Adrenal gland (tissue), 12 donors: ENCODE data around the gene PES1. TPM values are rescaled to one million over a fixed set of nuclear protein-coding genes. Genes with fewer than 3 reads are reported as not detected.

Experiments used
- DNase-seq, 7 donors: peaks; one replicate each; pipeline ENCODE4 v3.0.0-alpha.2; 2019 to 2020
- H3K27ac ChIP-seq, 5 donors: fragments of 200-600 bp; sonication (generic) in 4 of 5; 1 replicate in 3 of 5; 2 replicates in 2 of 5; pipeline versions ENCODE4 v1.5.1 to v1.8.0; 2016 to 2020; ENCODE audit warnings: mild to moderate bottlenecking in 1 of 5
- H3K27me3 ChIP-seq: fragments of 200-600 bp; 2 replicates; pipeline ENCODE4 v1.8.0; 2021
- H3K36me3 ChIP-seq, 2 donors: fragments of 200-600 bp; replicated peaks in 1 of 2; 1 replicate in 1 of 2; 2 replicates in 1 of 2; pipeline versions ENCODE4 v1.5.1 to v1.8.0; 2018 to 2022
- H3K4me1 ChIP-seq, 2 donors: fragments of 200-600 bp; replicated peaks in 1 of 2; 1 replicate in 1 of 2; 2 replicates in 1 of 2; pipeline versions ENCODE4 v1.5.1 to v1.8.0; 2018 to 2021
- H3K4me3 ChIP-seq, 4 donors: fragments of 200-600 bp; sonication (generic) in 3 of 4; one replicate each; pipeline ENCODE4 v1.5.1; 2016 to 2018
- H3K9me3 ChIP-seq, 3 donors: fragments of 200-600 bp; sonication (generic) in 1 of 3; replicated peaks in 1 of 3; 1 replicate in 2 of 3; 2 replicates in 1 of 3; pipeline versions ENCODE4 v1.5.1 to v1.8.0; 2016 to 2021
- POLR2A ChIP-seq, 2 donors: fragments of 450-650 bp; IDR thresholded peaks; one replicate each; pipeline ENCODE4 v1.6.1; 2017; ENCODE audit warnings: antibody characterized with exemption in 2 of 2, mild to moderate bottlenecking in 2 of 2, moderate library complexity in 1 of 2
- WGBS, 4 donors: extraction: QIAGEN DNeasy Blood & Tissue Kit in 2 of 4; methylation state at CpG; one replicate each; pipeline versions ENCODE4 v1.1.5 to v1.1.7; 2013 to 2017; 5-methylcytosine and 5-hydroxymethylcytosine counted together
- intact Hi-C, 2 donors: fragments of 100-400 bp; cut with DNase I; formaldehyde crosslinking; loops; one replicate each; pipeline versions ENCODE4 v1.14.1 to v1.15.0; 2022 to 2023
- polyA plus RNA-seq, 3 donors: library from polyadenylated mRNA; stranded (reverse); fragments of 200-250 nt in 2 of 3; fragments of 350-450 nt in 1 of 3; fragmentation: Illumina TruSeq in 1 of 3; extraction: RNeasy Lipid Tissue Mini Kit (QIAGEN cat#74804) in 1 of 3; gene quantifications; one replicate each; pipeline ENCODE4 v1.2.3, GENCODE V29; 2013 to 2014
- total RNA-seq, 9 donors: library from RNA; depleted of rRNA in 4 of 9; stranded (reverse); fragments of >200 nt in 4 of 9; fragments of 120-200 nt in 1 of 9; fragmentation: NEBNext Ultra II Directional in 1 of 9; extraction: Animal tissue kit (Norgen Biotek cat#: 25700) in 1 of 9; gene quantifications; one replicate each; pipeline versions ENCODE4 v1.1.0 to v1.2.4, GENCODE V29; 2013 to 2023
- TF ChIP-seq, protein P1 (sequence below), 6 experiments: fragments of 450-650 bp in 4 of 6; fragments of 200-600 bp in 2 of 6; sonication (generic) in 1 of 6; IDR thresholded peaks; 1 replicate in 5 of 6; 2 replicates in 1 of 6; pipeline versions ENCODE4 v1.5.1 to v1.8.0; 2016 to 2021; ENCODE audit warnings: antibody characterized with exemption in 6 of 6, mild to moderate bottlenecking in 2 of 6, moderate library complexity in 1 of 6
- donor health status: healthy with polysubstance abuse.
- donor health status: Bipolar disorder and iron deficiency.
- donor health status: DM: yes; HTN: yes; CAD: no.
- donor health status: DM: no; HTN: no; CAD: no.
- donor health status: DM: no; HTN: no; CAD: no.
- donor health status: DM: yes; HTN: yes; CAD: no.

The PES1 gene
- total and polyA plus RNA-seq, 12 donors, result 46.0 to 117 (median 66.0) TPM

DNA sequence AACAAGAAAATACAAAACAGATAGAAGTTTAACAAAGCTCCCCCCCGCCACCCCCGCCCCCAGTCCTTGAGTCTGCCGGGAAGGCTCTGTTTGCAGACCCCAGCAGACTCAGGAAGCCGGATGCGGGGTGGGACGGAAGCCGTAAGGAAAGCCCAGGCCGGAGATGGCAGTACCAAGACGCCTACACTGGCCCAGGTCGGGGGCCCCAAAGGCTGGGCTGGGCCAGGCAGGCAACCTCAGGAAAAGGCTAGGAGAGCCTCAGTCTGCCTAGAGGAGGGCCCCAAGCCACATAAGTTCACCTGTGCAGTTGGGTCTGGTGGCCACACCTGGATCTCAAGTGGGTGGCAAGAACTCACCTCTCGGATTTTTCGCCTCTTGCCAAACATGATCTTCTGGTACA is 13.2 kb downstream of the PES1 start:
- no peak overlapping the region for H3K4me3 ChIP-seq

GRCh38 chr22:30575859-30576258 is 15.9 kb downstream of the PES1 start:
- Histone ChIP-seq H3K4me3 (no peak overlapping the region), H3K27me3 (no peaks in the 10 kb centered on the region), H3K4me1 (peaks cover 0 to 4% of the 10 kb centered on the region in 2 donors), H3K9me3 (no peaks in the 10 kb centered on the region), H3K27ac (peak overlapping the region in 1 of 5 donors; percentile 40), H3K36me3 (peaks cover 0 to 51% of the 10 kb centered on the region in 2 donors)
- 67 to 88% (median 82%) methylated on average over 4 to 15 of the region's 15 CpGs for WGBS, 4 donors
- intact Hi-C loops, result no loop called here
- DNase-seq, result no peak
- TF ChIP-seq, protein P1, sequence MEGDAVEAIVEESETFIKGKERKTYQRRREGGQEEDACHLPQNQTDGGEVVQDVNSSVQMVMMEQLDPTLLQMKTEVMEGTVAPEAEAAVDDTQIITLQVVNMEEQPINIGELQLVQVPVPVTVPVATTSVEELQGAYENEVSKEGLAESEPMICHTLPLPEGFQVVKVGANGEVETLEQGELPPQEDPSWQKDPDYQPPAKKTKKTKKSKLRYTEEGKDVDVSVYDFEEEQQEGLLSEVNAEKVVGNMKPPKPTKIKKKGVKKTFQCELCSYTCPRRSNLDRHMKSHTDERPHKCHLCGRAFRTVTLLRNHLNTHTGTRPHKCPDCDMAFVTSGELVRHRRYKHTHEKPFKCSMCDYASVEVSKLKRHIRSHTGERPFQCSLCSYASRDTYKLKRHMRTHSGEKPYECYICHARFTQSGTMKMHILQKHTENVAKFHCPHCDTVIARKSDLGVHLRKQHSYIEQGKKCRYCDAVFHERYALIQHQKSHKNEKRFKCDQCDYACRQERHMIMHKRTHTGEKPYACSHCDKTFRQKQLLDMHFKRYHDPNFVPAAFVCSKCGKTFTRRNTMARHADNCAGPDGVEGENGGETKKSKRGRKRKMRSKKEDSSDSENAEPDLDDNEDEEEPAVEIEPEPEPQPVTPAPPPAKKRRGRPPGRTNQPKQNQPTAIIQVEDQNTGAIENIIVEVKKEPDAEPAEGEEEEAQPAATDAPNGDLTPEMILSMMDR (IDR thresholded peaks at IDR 0.05), result no peak
- no peak for TF ChIP-seq POLR2A (IDR thresholded peaks at IDR 0.05)

More for the DNA sequence above, 13.2 kb downstream of the PES1 start:
- no peak for DNase-seq
- Histone ChIP-seq H3K9me3 (no peaks in the 10 kb centered on the region), H3K27me3 (no peaks in the 10 kb centered on the region), H3K36me3 (peaks cover 0 to 77% of the 10 kb centered on the region in 2 donors), H3K4me1 (peaks cover 0 to 4% of the 10 kb centered on the region in 2 donors), H3K27ac (no peak overlapping the region)
- TF ChIP-seq POLR2A (IDR thresholded peaks at IDR 0.05), result no peak
- TF ChIP-seq, protein P1 (IDR thresholded peaks at IDR 0.05), result no peak
- intact Hi-C loops, result no loop called here
- 84 to 95% (median 91%) methylated on average over 11 to 12 of the region's 12 CpGs for WGBS, 4 donors

- TF ChIP-seq, protein P1 (IDR thresholded peaks at IDR 0.05), result no peak
- no peak for TF ChIP-seq POLR2A (IDR thresholded peaks at IDR 0.05)
- no peaks in the 10 kb centered on the region for H3K27me3 ChIP-seq
- intact Hi-C loops, result no loop called here
- H3K27ac ChIP-seq, result peak overlapping the region in 1 of 5 donors; percentile 40
- H3K9me3 ChIP-seq, result no peaks in the 10 kb centered on the region
- 44 to 83% (median 75%) methylated on average over 4 to 12 of the region's 12 CpGs for WGBS, 4 donors
- H3K36me3 ChIP-seq, result peaks cover 0 to 44% of the 10 kb centered on the region in 2 donors
- H3K4me1 ChIP-seq, result peaks cover 0 to 4% of the 10 kb centered on the region in 2 donors
- peak in 2 of 7 donors; percentile 4 to 57 for DNase-seq
- no peak overlapping the region for H3K4me3 ChIP-seq
Observed at GRCh38 chr22:30574997-30575671, 16.6 kb downstream of the PES1 start.

- intact Hi-C loops, result no loop called here
- TF ChIP-seq POLR2A (IDR thresholded peaks at IDR 0.05), result no peak
- TF ChIP-seq, protein P1 (IDR thresholded peaks at IDR 0.05), result no peak
- Histone ChIP-seq H3K4me3 (no peak within 1 kb of the TSS), H3K9me3 (no peaks in the 10 kb centered on the region), H3K4me1 (peaks cover 0 to 4% of the 10 kb centered on the region in 2 donors), H3K27ac (peak within 1 kb of the TSS in 1 of 5 donors; percentile 40), H3K36me3 (peaks cover 0 to 36% of the 10 kb centered on the region in 2 donors), H3K27me3 (no peaks in the 10 kb centered on the region)
- DNase-seq, result no peak
- WGBS, 4 donors, result 7 to 40% (median 13%) methylated on average over 1 to 69 of the region's 75 CpGs
Observed at GRCh38 chr22:30574095-30574981, 17.4 kb downstream of the PES1 start, which contains the start of gene GAL3ST1. Gene GAL3ST1, minus strand, starts transcription at chr22:30574665. Its CDS starts 17,273 bp downstream, at chr22:30557392.
